ENCODE data around the gene CHN2.
"Not testable (repeated sequence)": the region's sequence is repeated elsewhere in the genome, so short reads cannot be mapped to it uniquely, and the experiment has no call there.

Gene CHN2

GRCh38 chr7:29510028-29510427, 315.5 kb downstream of the CHN2 start:
- DNase-seq, result no peak

GRCh38 chr7:29511337-29511736, 316.8 kb downstream of the CHN2 start:
- no peak for DNase-seq

- no peak for DNase-seq
Measured at GRCh38 chr7:29511851-29512250, 317.3 kb downstream of the CHN2 start.

- DNase-seq, result no peak
Measured at GRCh38 chr7:29516491-29516890, 321.9 kb downstream of the CHN2 start.

GRCh38 chr7:29518616-29519015, 324.0 kb downstream of the CHN2 start:
- DNase-seq, result no peak

GRCh38 chr7:29523728-29524127, 329.2 kb downstream of the CHN2 start:
- DNase-seq, result no peak

DNA sequence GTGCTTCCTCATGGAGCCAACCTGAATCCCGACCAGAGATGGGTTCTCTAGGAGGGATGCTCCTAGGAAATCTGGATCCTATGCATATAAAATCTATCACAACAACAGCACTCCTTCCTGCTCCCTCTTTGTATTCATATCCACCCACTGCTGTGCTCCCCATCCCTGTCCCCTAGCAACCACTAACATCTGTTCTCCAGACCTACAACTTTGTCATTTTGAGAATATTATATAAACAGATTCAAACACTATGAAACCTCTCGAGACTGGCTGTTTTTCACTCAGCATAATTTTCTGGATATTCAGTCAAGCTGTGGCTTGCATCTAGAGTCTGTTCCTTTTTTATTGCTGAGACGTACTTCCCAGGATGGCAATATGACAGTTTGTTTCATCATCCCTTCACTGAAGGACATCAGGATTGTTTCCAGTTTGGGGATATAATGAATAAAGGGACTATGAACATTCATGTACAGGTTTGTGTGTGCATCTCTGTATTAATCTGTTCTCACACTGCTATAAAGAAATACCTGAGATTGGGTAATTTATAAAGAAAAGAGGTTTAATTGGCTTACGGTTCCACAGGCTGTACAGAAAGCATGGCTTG, 333.0 kb downstream of the CHN2 start:
- no peak for DNase-seq

DNA sequence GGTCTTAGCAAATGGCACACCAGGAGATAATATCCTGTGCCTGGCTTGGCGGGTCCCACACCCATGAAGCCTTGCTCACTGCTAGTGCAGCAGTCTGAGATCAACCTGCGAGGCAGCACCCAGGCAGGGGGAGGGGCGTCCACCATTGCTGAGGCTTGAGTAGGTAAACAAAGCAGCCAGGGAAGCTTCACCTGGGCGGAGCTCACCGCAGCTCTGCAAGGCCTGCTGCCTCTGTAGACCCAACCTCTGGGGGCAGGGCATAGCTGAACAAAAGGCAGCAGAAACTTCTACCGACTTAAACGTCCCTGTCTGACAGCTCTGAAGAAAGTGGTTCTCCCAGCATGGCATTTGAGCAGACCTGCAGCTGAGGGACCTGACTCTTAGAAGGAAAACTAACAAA, 334.0 kb downstream of the CHN2 start:
- DNase-seq, result not testable (repeated sequence)
